ENCODE data around the gene C5orf46. TPM values are rescaled to one million over a fixed set of nuclear protein-coding genes. Genes with fewer than 3 reads are reported as not detected.

The C5orf46 gene
- total and polyA plus RNA-seq, 2 donors (not counting 3 experiments of a cell fraction or from before 2014, with no cell fraction given), result 0.66 TPM; not detected in 1

- Histone ChIP-seq H3K4me3 (replicated peaks in 1 of 3; ENCODE audit: insufficient read depth in 1 of 3, low read depth in 1 of 3, low read length in 3 of 3) (no peak overlapping the region), H3K4me1 (ENCODE audit: control insufficient read depth, extremely low read depth, insufficient read depth, low read length) (no peaks in the 10 kb centered on the region), H3K9me1 (replicated peaks; ENCODE audit: control insufficient read depth, extremely low read depth, insufficient read depth, low read length) (no peaks in the 10 kb centered on the region), H3K9ac (replicated peaks; ENCODE audit: extremely low read depth, insufficient read depth, low read length) (no peak overlapping the region), H3K79me2 (ENCODE audit: control insufficient read depth, insufficient read depth, low read length) (no peaks in the 10 kb centered on the region), H3K27me3 (ENCODE audit: control insufficient read depth in 2 of 2, insufficient read depth in 2 of 2, low read length in 2 of 2) (peaks cover 4 to 5% of the 10 kb centered on the region in 2 experiments), H3K27ac (ENCODE audit: insufficient read depth, low read depth, low read length) (no peak overlapping the region), H3K9me3 (replicated peaks; ENCODE audit: control insufficient read depth, insufficient read depth, low read length) (no peaks in the 10 kb centered on the region), H3K36me3 (ENCODE audit: control insufficient read depth in 2 of 2, extremely low read depth in 1 of 2, insufficient read depth in 2 of 2, low read length in 2 of 2) (no peaks in the 10 kb centered on the region), H4K20me1 (replicated peaks; ENCODE audit: control insufficient read depth, extremely low read depth, insufficient read depth, low read length) (no peaks in the 10 kb centered on the region), H3K4me2 (ENCODE audit: insufficient read depth, low read length) (no peak overlapping the region), H2AFZ (ENCODE audit: low read depth, low read length) (no peak overlapping the region)
- no TSS peak for BruUV-seq (replicated peaks)
- TF ChIP-seq EZH2 (IDR thresholded peaks at IDR 0.05; ENCODE audit: borderline replicate concordance, low read depth, low read length, severe bottlenecking) (no peak), JUN (IDR thresholded peaks at IDR 0.05; ENCODE audit: borderline replicate concordance, insufficient read depth, insufficient read length, low read depth) (no peak), FOS (IDR thresholded peaks at IDR 0.05; ENCODE audit: borderline replicate concordance, insufficient read depth, low read length) (no peak), POLR2A (IDR thresholded peaks at IDR 0.05; ENCODE audit: low read depth, low read length) (no peak), MYC (IDR thresholded peaks at IDR 0.05; ENCODE audit: low read depth, low read length) (no peak), POLR2AphosphoS5 (IDR thresholded peaks at IDR 0.05; ENCODE audit: insufficient read depth, low read depth, low read length) (no peak), MAX (IDR thresholded peaks at IDR 0.05; ENCODE audit: insufficient read depth, insufficient read length) (no peak), GATA2 (IDR thresholded peaks at IDR 0.05; ENCODE audit: insufficient read depth, insufficient read length, low read depth, low read length) (no peak)
- TF ChIP-seq, protein P1, sequence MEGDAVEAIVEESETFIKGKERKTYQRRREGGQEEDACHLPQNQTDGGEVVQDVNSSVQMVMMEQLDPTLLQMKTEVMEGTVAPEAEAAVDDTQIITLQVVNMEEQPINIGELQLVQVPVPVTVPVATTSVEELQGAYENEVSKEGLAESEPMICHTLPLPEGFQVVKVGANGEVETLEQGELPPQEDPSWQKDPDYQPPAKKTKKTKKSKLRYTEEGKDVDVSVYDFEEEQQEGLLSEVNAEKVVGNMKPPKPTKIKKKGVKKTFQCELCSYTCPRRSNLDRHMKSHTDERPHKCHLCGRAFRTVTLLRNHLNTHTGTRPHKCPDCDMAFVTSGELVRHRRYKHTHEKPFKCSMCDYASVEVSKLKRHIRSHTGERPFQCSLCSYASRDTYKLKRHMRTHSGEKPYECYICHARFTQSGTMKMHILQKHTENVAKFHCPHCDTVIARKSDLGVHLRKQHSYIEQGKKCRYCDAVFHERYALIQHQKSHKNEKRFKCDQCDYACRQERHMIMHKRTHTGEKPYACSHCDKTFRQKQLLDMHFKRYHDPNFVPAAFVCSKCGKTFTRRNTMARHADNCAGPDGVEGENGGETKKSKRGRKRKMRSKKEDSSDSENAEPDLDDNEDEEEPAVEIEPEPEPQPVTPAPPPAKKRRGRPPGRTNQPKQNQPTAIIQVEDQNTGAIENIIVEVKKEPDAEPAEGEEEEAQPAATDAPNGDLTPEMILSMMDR (IDR thresholded peaks at IDR 0.05; ENCODE audit: extremely low read depth in 1 of 2, insufficient read depth in 1 of 2, low read depth in 1 of 2, low read length in 2 of 2), result no peak
- ChIA-PET CTCF (interaction anchor here (0.7 kb wide), 1 partner anchor 35 kb away, joined by 3 read pairs; no protein-coding TSS in a partner anchor), POLR2A (no interaction called here)
- no peak for FAIRE-seq
- intact Hi-C loops (cut with micrococcal nuclease), result loop anchor here (10.0 kb wide), 1 partner anchor 523 kb away; no protein-coding TSS in a partner anchor
- dilution Hi-C loops (cut with MboI; ENCODE audit: extremely low pct_ligation_motif_present, low sequenced_read_pairs), result no loop called here
- DNase-seq (ENCODE audit: low read depth, low spot score), result no peak
These were observed 54.8 kb downstream of the C5orf46 start for GRCh38 chr5:147851578-147851977.

All from endothelial cell of umbilical vein (primary cell).